IMR-90 (cell line): ENCODE data around the gene AUNIP. TPM values are rescaled to one million over a fixed set of nuclear protein-coding genes. Genes with fewer than 3 reads are reported as not detected.

Experiments used
- ATAC-seq: fragments of 200-7000 bp; cut with Tn5 transposase; 2 replicates; pipeline ENCODE4 v1.9.1; 2020; ENCODE audit warnings: low read depth, mild to moderate bottlenecking, moderate library complexity
- BruUV-seq: library from RNA; stranded (reverse); fragments of 400-500 nt; replicated peaks from 2 replicates; lab custom pipeline; 2021; lab: Mats Ljungman, UMichigan
- CTCF ChIA-PET: fragments of 300-600 bp; formaldehyde crosslinking; extraction: SDS; loops from one replicate; lab custom pipeline; 2021; ENCODE audit warnings: antibody characterized with exemption; lab: Yijun Ruan, JAX
- POLR2A ChIA-PET: fragments of 300-600 bp; sonication (Branson Sonifier 250); formaldehyde crosslinking; loops from one replicate; lab custom pipeline; 2022; ENCODE audit warnings: antibody characterized with exemption; ENCODE audit not compliant: unreplicated experiment; lab: Charles Lee
- DNase-seq: peaks from one replicate; pipeline ENCODE4 v3.0.0; 2013
- H2AFZ ChIP-seq: replicated peaks from 2 replicates; pipeline ENCODE3; 2013; ENCODE audit warnings: low read length, mild to moderate bottlenecking; ENCODE audit not compliant: poor library complexity
- H2AK5ac ChIP-seq: 2 replicates; pipeline ENCODE4 v1.6.1; 2013; ENCODE audit warnings: low read depth, low read length, inconsistent platforms
- H2AK9ac ChIP-seq: replicated peaks from 2 replicates; pipeline ENCODE3; 2013; ENCODE audit warnings: mild to moderate bottlenecking, low read depth, low read length, moderate library complexity; ENCODE audit not compliant: poor library complexity
- H2BK120ac ChIP-seq: 2 replicates; pipeline ENCODE4 v1.6.1; 2013; ENCODE audit warnings: low read depth, low read length, inconsistent platforms
- H2BK15ac ChIP-seq: 3 replicates; pipeline ENCODE4 v1.6.1; 2013; ENCODE audit warnings: low read depth, low read length, inconsistent platforms
- H2BK20ac ChIP-seq: 2 replicates; pipeline ENCODE4 v1.6.1; 2013; ENCODE audit warnings: low read depth, mild to moderate bottlenecking, inconsistent platforms, low read length, moderate library complexity
- H2BK5ac ChIP-seq: 2 replicates; pipeline ENCODE4 v1.6.1; 2013; ENCODE audit warnings: mild to moderate bottlenecking, low read depth, low read length, inconsistent platforms; ENCODE audit not compliant: poor library complexity, severe bottlenecking
- H3K14ac ChIP-seq: replicated peaks from 2 replicates; pipeline ENCODE4 v1.6.1; 2013; ENCODE audit warnings: low read depth, low read length, inconsistent platforms
- H3K18ac ChIP-seq: 2 replicates; pipeline ENCODE4 v1.6.1; 2013; ENCODE audit warnings: low read depth, low read length, control low read depth
- H3K23ac ChIP-seq: 2 replicates; pipeline ENCODE4 v1.6.1; 2013; ENCODE audit warnings: low read depth, low read length, inconsistent platforms
- H3K27ac ChIP-seq: 2 replicates; pipeline ENCODE4 v1.5.1; 2013; ENCODE audit warnings: mild to moderate bottlenecking, control low read depth, low read length; ENCODE audit not compliant: insufficient read depth
- H3K27me3 ChIP-seq: 2 replicates; pipeline ENCODE4 v1.6.1; 2013; ENCODE audit warnings: low read length; ENCODE audit not compliant: control insufficient read depth, insufficient read depth
- H3K36me3 ChIP-seq: 2 replicates; pipeline ENCODE4 v1.6.1; 2013; ENCODE audit warnings: low read length, mixed read lengths; ENCODE audit not compliant: control insufficient read depth, insufficient read depth
- H3K4ac ChIP-seq: 2 replicates; pipeline ENCODE4 v1.6.1; 2013; ENCODE audit warnings: low read depth, low read length, inconsistent platforms
- H3K4me1 ChIP-seq: 2 replicates; pipeline ENCODE4 v1.6.1; 2013; ENCODE audit warnings: low read length, mixed read lengths; ENCODE audit not compliant: control insufficient read depth, insufficient read depth
- H3K4me2 ChIP-seq: 2 replicates; pipeline ENCODE4 v1.6.1; 2013; ENCODE audit warnings: low read depth, mild to moderate bottlenecking, control low read depth, low read length, moderate library complexity
- H3K4me3 ChIP-seq: 2 replicates; pipeline ENCODE4 v1.5.1; 2013; ENCODE audit warnings: low read depth, mild to moderate bottlenecking, control low read depth, low read length, moderate library complexity; ENCODE audit not compliant: insufficient read depth
- H3K56ac ChIP-seq: 2 replicates; pipeline ENCODE4 v1.6.1; 2013; ENCODE audit warnings: low read length, inconsistent platforms; ENCODE audit not compliant: insufficient read depth; ENCODE audit errors: extremely low read depth
- H3K79me1 ChIP-seq, 2 experiments: 2 replicates each; pipeline ENCODE4 v1.6.1; 2013; ENCODE audit warnings: low read length in 2 of 2, inconsistent platforms in 1 of 2, low read depth in 1 of 2
- H3K9ac ChIP-seq: 2 replicates; pipeline ENCODE4 v1.6.1; 2013; ENCODE audit warnings: low read depth, low read length, control low read depth
- H3K9me1 ChIP-seq: 2 replicates; pipeline ENCODE4 v1.6.1; 2013; ENCODE audit warnings: low read length, inconsistent platforms; ENCODE audit not compliant: insufficient read depth
- H3K9me3 ChIP-seq: 2 replicates; pipeline ENCODE4 v1.6.1; 2013; ENCODE audit warnings: low read length; ENCODE audit not compliant: control insufficient read depth, insufficient read depth
- H4K20me1 ChIP-seq: 2 replicates; pipeline ENCODE4 v1.6.1; 2013; ENCODE audit warnings: low read length, inconsistent platforms; ENCODE audit not compliant: insufficient read depth
- H4K5ac ChIP-seq: 2 replicates; pipeline ENCODE4 v1.6.1; 2013; ENCODE audit warnings: mild to moderate bottlenecking, low read depth, low read length, control low read depth
- H4K8ac ChIP-seq, 2 experiments: 2 replicates each; pipeline ENCODE4 v1.6.1; 2013; ENCODE audit warnings: low read depth in 2 of 2, low read length in 2 of 2, control low read depth in 1 of 2, inconsistent platforms in 1 of 2
- H4K91ac ChIP-seq: 2 replicates; pipeline ENCODE4 v1.6.1; 2013; ENCODE audit warnings: low read depth, low read length, inconsistent platforms; ENCODE audit not compliant: insufficient read depth
- BHLHE40 ChIP-seq: fragments of 150-350 bp; IDR thresholded peaks from 2 replicates; pipeline ENCODE4 v1.6.1; 2016; ENCODE audit warnings: mild to moderate bottlenecking, low read depth, low read length
- CEBPB ChIP-seq: IDR thresholded peaks from 2 replicates; pipeline ENCODE4 v1.6.1; 2012; ENCODE audit warnings: low read depth, low read length, improper control_type of control experiment
- CTCF ChIP-seq: conservative IDR thresholded peaks from 2 replicates; pipeline ENCODE4 v1.5.1; 2012; ENCODE audit warnings: mild to moderate bottlenecking, low read depth, low read length, improper control_type of control experiment
- FOS ChIP-seq: fragments of 150-350 bp; IDR thresholded peaks from 2 replicates; pipeline ENCODE4 v1.6.1; 2016; ENCODE audit warnings: low read depth, low read length
- MAFK ChIP-seq: IDR thresholded peaks from 2 replicates; pipeline ENCODE4 v1.6.1; 2012; ENCODE audit warnings: low read depth, low read length, improper control_type of control experiment
- MXI1 ChIP-seq: IDR thresholded peaks from 2 replicates; pipeline ENCODE4 v1.6.1; 2012; ENCODE audit warnings: low read depth, mild to moderate bottlenecking, low read length, moderate library complexity, borderline replicate concordance
- NFE2L2 ChIP-seq: fragments of 150-350 bp; IDR thresholded peaks from 2 replicates; pipeline ENCODE4 v1.6.1; 2016; ENCODE audit warnings: low read depth, mild to moderate bottlenecking, low read length
- RAD21 ChIP-seq: IDR thresholded peaks from 2 replicates; pipeline ENCODE4 v1.6.1; 2012; ENCODE audit warnings: low read length, improper control_type of control experiment
- RFX5 ChIP-seq: IDR thresholded peaks from 2 replicates; pipeline ENCODE4 v1.8.0; 2012; ENCODE audit warnings: low read depth, mild to moderate bottlenecking, low read length, moderate library complexity
- USF2 ChIP-seq: fragments of 150-350 bp; IDR thresholded peaks from 2 replicates; pipeline ENCODE4 v1.6.1; 2017; ENCODE audit warnings: mild to moderate bottlenecking, antibody characterized with exemption, low read length, low read depth
- WGBS, 2 experiments: methylation state at CpG; one replicate each; pipeline versions ENCODE4 v1.1.5 to v1.1.7; 2013; ENCODE audit warnings: missing lambda C conversion rate in 2 of 2; ENCODE audit not compliant: insufficient read length in 1 of 2; ENCODE audit errors: extremely low coverage in 2 of 2; 5-methylcytosine and 5-hydroxymethylcytosine counted together
- dilution Hi-C: fragments of 300-500 bp; cut with HindIII; formaldehyde crosslinking; loops from one replicate; pipeline ENCODE4 v1.14.3; 2018; ENCODE audit warnings: low sequenced_read_pairs; ENCODE audit not compliant: unreplicated experiment
- in situ Hi-C: fragments of 300-500 bp; cut with MboI; formaldehyde crosslinking; loops from 3 replicates; pipeline ENCODE4 v1.14.3; 2019; ENCODE audit warnings: low sequenced_read_pairs, inconsistent platforms, mixed read lengths
- intact Hi-C: fragments of 100-400 bp; cut with micrococcal nuclease; formaldehyde crosslinking; loops from 2 replicates; pipeline ENCODE4 v1.10.0; 2022
- polyA plus RNA-seq, 3 experiments: library from polyadenylated mRNA; depleted of rRNA; stranded (reverse); fragments of >200 nt; gene quantifications; 2 replicates each; pipeline ENCODE4 v1.2.3, GENCODE V29; 2012; ENCODE audit warnings: low replicate concordance in 1 of 3
- total RNA-seq: library from RNA; depleted of rRNA; stranded (reverse); fragments of >200 nt; gene quantifications from 2 replicates; pipeline ENCODE4 v1.2.3, GENCODE V29; 2012

Gene AUNIP
- total and polyA plus RNA-seq, 2 of the 4 experiments (the other 2 are of a cell fraction): 2.4 to 5.0 TPM

- no peak overlapping the region for H2AFZ ChIP-seq
- H2AK9ac ChIP-seq: peak overlapping the region; percentile 78
- no peak overlapping the region; the same call in 1 of the 2 replicates for H2BK120ac ChIP-seq
- H4K91ac ChIP-seq: no peak overlapping the region
- no peak overlapping the region for H3K56ac ChIP-seq
- H2BK15ac ChIP-seq: no peak overlapping the region
- WGBS, 2 experiments: no CpG with 5 or more reads among the region's 8 CpGs
- no peak overlapping the region for H3K9ac ChIP-seq
- dilution Hi-C loops: no loop called here
- H2AK5ac ChIP-seq: peak overlapping the region; percentile 17; the same call in 1 of the 2 replicates
- H3K23ac ChIP-seq: no peak overlapping the region
- peak overlapping the region in 1 of 2 experiments; percentile 99; a peak in 2 of 4 replicates for H4K8ac ChIP-seq
- H3K4ac ChIP-seq: no peak overlapping the region
- no peaks in the 10 kb centered on the region for H3K9me3 ChIP-seq
- no peaks in the 10 kb centered on the region for H3K27me3 ChIP-seq
- H2BK5ac ChIP-seq: no peak overlapping the region
- TF ChIP-seq MXI1 (no peak), MAFK (no peak), BHLHE40 (no peak), CEBPB (no peak), CTCF (no peak), RFX5 (no peak), NFE2L2 (no peak), RAD21 (no peak), FOS (no peak), USF2 (no peak)
- ATAC-seq (no peak), DNase-seq (no peak)
- H4K5ac ChIP-seq: no peak overlapping the region
- H3K79me1 ChIP-seq: peaks cover 13 to 50% of the 10 kb centered on the region in 2 experiments
- no peak overlapping the region for H3K27ac ChIP-seq
- H3K4me3 ChIP-seq: no peak overlapping the region
- H4K20me1 ChIP-seq: peaks cover 14% of the 10 kb centered on the region; the same call in 1 of the 2 replicates
- no TSS peak for BruUV-seq
- intact Hi-C loops: loop anchor here (10.0 kb wide), 1 partner anchor 573 kb away; the partner anchor contains the start of gene RSRP1
- H3K18ac ChIP-seq: no peak overlapping the region
- peaks cover 27% of the 10 kb centered on the region for H3K36me3 ChIP-seq
- in situ Hi-C loops: loop anchor here (25.0 kb wide), 2 partner anchors 406 to 581 kb away; partner anchors contain the start of genes RHCE, RSRP1 and SYF2
- H3K14ac ChIP-seq: no peak overlapping the region
- H2BK20ac ChIP-seq: no peak overlapping the region
- ChIA-PET CTCF (interaction anchor here (0.9 kb wide), 1 partner anchor 78 kb away, joined by 3 read pairs; no protein-coding TSS in a partner anchor), POLR2A (no interaction called here)
- H3K4me2 ChIP-seq: no peak overlapping the region
- peaks cover 18% of the 10 kb centered on the region for H3K9me1 ChIP-seq
- H3K4me1 ChIP-seq: peaks cover 16% of the 10 kb centered on the region
Measured at GRCh38 chr1:25817840-25818501, 41.3 kb downstream of the AUNIP start.
